Ishikawa (cell line): ENCODE results near the gene CROCC2.

Source experiments
- CEBPB ChIP-seq: IDR thresholded peaks from 2 replicates; pipeline ENCODE4 v1.6.1; 2012
- CREB1 ChIP-seq: IDR thresholded peaks from 2 replicates; pipeline ENCODE4 v1.6.1; 2012; ENCODE audit warnings: low read depth
- EGR1 ChIP-seq: IDR thresholded peaks from 2 replicates; pipeline ENCODE4 v1.6.1; 2012
- EP300 ChIP-seq: IDR thresholded peaks from 2 replicates; pipeline ENCODE4 v1.6.1; 2012; ENCODE audit warnings: borderline replicate concordance
- FOXM1 ChIP-seq: IDR thresholded peaks from 2 replicates; pipeline ENCODE4 v1.6.1; 2012; ENCODE audit warnings: low read depth, borderline replicate concordance
- NFIC ChIP-seq: IDR thresholded peaks from 2 replicates; pipeline ENCODE4 v1.6.1; 2012
- RAD21 ChIP-seq: IDR thresholded peaks from 2 replicates; pipeline ENCODE4 v1.6.1; 2012; ENCODE audit warnings: low read depth
- TAF1 ChIP-seq: IDR thresholded peaks from 2 replicates; pipeline ENCODE4 v1.6.1; 2012; ENCODE audit warnings: low read depth, mild to moderate bottlenecking
- TCF12 ChIP-seq: IDR thresholded peaks from 2 replicates; pipeline ENCODE4 v1.6.1; 2012; ENCODE audit warnings: low read depth
- TEAD4 ChIP-seq: IDR thresholded peaks from 2 replicates; pipeline ENCODE4 v1.6.1; 2012
- YY1 ChIP-seq: IDR thresholded peaks from 2 replicates; pipeline ENCODE4 v1.6.1; 2012; ENCODE audit warnings: low read depth
- ZBTB7A ChIP-seq: IDR thresholded peaks from 2 replicates; pipeline ENCODE4 v1.6.1; 2012; ENCODE audit warnings: low read depth
- TF ChIP-seq, protein P1 (sequence below): IDR thresholded peaks from 2 replicates; pipeline ENCODE4 v1.6.1; 2012
- TF ChIP-seq, protein P2 (sequence below): IDR thresholded peaks from 2 replicates; pipeline ENCODE4 v1.6.1; 2012
- TF ChIP-seq, protein P3 (sequence below): IDR thresholded peaks from 2 replicates; pipeline ENCODE4 v1.6.1; 2012; ENCODE audit warnings: low read depth, mild to moderate bottlenecking

Gene CROCC2

DNA sequence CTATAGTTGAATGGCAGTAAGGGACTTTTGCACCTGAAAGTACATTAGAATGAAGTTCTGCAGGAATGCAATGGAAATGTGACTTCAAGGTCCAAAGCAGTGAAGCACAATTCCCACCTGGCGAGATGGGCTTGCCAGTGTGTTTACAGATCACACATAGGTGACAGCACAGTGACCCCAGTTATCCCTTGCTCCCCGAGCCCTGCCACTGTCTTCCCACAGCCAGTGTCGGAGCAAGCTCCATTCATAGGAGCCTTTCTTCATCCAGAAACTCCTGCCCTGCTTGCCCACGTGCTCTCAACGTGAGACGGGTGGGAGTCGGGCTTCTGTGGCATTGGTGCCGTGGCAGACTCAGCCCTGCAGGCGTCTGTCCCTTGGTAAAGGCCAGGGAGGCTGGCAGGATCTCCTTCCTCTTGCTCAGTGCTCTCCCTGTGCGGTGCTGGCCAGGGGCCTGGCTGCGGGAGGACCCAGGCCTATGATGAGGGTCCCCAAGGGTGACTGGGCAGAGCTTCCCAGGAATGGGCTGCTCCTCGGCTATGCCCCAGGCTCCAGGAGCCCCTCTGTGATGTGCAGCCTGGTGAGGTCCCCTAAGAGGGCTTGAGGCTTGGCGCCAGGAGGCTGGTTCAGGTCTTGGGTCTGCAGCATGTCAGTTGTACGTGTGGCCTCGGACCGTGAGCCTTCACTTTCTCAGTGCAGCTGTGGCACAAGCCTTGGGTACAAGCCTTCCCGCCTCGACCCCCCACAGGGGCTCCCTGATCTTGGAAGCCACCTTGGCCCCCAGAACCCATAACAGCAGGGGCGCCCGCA is 132.4 kb downstream of the CROCC2 start:
- TF ChIP-seq, protein P1, sequence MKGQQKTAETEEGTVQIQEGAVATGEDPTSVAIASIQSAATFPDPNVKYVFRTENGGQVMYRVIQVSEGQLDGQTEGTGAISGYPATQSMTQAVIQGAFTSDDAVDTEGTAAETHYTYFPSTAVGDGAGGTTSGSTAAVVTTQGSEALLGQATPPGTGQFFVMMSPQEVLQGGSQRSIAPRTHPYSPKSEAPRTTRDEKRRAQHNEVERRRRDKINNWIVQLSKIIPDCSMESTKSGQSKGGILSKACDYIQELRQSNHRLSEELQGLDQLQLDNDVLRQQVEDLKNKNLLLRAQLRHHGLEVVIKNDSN = no peak
- TF ChIP-seq RAD21 = no peak
- TF ChIP-seq, protein P2, sequence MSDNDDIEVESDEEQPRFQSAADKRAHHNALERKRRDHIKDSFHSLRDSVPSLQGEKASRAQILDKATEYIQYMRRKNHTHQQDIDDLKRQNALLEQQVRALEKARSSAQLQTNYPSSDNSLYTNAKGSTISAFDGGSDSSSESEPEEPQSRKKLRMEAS = no peak
- TF ChIP-seq EGR1 = no peak
- TF ChIP-seq, protein P3, sequence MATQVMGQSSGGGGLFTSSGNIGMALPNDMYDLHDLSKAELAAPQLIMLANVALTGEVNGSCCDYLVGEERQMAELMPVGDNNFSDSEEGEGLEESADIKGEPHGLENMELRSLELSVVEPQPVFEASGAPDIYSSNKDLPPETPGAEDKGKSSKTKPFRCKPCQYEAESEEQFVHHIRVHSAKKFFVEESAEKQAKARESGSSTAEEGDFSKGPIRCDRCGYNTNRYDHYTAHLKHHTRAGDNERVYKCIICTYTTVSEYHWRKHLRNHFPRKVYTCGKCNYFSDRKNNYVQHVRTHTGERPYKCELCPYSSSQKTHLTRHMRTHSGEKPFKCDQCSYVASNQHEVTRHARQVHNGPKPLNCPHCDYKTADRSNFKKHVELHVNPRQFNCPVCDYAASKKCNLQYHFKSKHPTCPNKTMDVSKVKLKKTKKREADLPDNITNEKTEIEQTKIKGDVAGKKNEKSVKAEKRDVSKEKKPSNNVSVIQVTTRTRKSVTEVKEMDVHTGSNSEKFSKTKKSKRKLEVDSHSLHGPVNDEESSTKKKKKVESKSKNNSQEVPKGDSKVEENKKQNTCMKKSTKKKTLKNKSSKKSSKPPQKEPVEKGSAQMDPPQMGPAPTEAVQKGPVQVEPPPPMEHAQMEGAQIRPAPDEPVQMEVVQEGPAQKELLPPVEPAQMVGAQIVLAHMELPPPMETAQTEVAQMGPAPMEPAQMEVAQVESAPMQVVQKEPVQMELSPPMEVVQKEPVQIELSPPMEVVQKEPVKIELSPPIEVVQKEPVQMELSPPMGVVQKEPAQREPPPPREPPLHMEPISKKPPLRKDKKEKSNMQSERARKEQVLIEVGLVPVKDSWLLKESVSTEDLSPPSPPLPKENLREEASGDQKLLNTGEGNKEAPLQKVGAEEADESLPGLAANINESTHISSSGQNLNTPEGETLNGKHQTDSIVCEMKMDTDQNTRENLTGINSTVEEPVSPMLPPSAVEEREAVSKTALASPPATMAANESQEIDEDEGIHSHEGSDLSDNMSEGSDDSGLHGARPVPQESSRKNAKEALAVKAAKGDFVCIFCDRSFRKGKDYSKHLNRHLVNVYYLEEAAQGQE = no peak
- no peak for TF ChIP-seq FOXM1
- no peak for TF ChIP-seq NFIC
- TF ChIP-seq CEBPB = no peak
- no peak for TF ChIP-seq EP300
- TF ChIP-seq ZBTB7A = no peak
- no peak for TF ChIP-seq CREB1
- TF ChIP-seq TCF12 = no peak
- no peak for TF ChIP-seq TAF1
- no peak for TF ChIP-seq YY1
- no peak for TF ChIP-seq TEAD4

DNA sequence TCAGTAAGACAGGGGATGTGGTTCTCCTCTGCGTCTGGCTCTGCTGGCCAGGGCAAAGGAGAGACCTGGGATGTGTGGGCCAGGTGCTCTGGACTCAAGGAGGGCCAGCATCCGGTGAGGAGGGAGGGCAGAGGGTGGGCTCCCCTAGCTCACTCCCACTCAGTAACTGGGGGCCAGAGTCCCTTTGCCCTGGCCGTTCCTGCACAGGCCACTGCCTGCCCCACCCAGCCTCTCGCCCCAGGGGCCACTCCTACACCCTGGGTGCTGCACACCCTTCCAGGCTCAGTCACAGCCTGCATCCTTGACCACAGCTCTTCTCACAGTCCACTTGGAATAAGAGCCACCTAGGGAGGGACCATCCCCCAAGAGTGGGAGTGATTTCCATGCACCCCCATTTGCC is 133.3 kb downstream of the CROCC2 start:
- TF ChIP-seq, protein P1 = no peak
- TF ChIP-seq FOXM1 (no peak), ZBTB7A (no peak), TCF12 (no peak), CREB1 (no peak), EGR1 (no peak), RAD21 (no peak), YY1 (no peak), EP300 (no peak), TEAD4 (no peak), TAF1 (no peak), NFIC (no peak), CEBPB (no peak)
- TF ChIP-seq, protein P2 = no peak
- TF ChIP-seq, protein P3 = no peak

DNA sequence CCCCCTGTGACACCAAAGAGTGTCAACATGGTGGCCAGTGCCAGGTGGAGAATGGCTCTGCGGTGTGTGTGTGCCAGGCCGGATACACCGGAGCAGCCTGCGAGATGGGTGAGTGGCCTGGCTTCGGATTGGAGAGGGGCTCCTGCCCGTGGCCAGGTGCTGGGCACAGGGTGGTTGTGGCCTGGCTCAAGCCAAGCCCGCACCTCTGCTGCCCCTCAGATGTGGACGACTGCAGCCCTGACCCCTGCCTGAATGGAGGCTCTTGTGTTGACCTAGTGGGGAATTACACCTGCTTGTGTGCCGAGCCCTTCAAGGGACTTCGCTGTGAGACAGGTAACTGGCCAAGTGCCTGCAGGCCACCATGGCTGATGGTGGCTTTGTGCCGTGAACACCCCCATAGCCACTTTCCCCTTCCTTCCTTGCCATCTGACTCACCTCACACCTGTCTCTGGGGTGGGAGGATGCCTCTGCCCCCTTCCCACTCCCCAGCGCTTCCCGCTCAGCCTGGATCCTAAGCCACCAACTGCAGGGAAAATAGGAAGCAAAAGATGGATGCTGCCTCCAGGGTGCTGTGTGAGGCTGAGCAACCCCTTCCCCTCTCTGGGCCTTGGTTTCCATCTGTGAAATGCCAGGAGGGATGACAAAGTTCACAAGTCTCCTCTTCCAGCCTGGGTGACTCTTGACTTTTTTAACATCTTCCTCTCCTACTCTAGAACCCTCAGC is 134.1 kb downstream of the CROCC2 start:
- TF ChIP-seq YY1 (no peak), CEBPB (no peak), FOXM1 (no peak)

DNA sequence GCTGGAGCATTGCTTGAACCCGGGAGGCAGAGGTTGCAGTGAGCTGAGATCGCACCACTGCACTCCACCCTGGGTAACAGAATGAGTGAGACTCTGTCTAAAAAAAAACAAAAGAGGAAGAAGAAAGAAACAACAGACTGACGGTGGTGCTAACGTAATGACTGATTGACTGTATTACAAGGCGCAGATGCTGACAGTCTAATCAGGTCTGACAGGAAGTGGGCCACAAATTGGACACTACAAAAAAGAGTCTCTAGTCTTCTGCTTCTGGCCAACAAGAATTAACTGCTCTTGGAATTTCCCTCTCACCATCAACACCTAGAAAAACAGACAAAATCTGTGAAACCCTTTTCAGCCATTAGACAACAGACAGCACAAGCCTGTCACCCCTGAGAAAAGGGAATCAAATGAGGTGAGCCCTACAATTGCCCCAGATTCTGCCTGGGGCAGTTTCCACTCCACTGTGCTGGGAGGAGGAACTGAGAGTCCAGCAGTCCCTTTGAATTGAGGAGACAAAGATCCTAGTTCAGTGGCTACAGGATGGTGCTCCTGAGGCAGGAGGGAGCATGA is 135.5 kb downstream of the CROCC2 start:
- TF ChIP-seq, protein P2 = no peak
- TF ChIP-seq NFIC (no peak), RAD21 (no peak), CEBPB (no peak), TCF12 (no peak), TEAD4 (no peak), YY1 (no peak), CREB1 (no peak), EP300 (no peak), ZBTB7A (no peak)
- TF ChIP-seq, protein P3 = no peak
- TF ChIP-seq, protein P1 = no peak
